HG02973 (cell line): ENCODE data around the gene RPS6KA2.
"Not testable (repeated sequence)": the region's sequence is repeated elsewhere in the genome, so short reads cannot be mapped to it uniquely, and the experiment has no call there.

Source experiments
- ATAC-seq: cut with Tn5 transposase; IDR thresholded peaks from one replicate; pipeline ENCODE4 v1.9.1; 2021; ENCODE audit warnings: moderate library complexity; ENCODE audit not compliant: unreplicated experiment

RPS6KA2 gene

GRCh38 chr6:166636191-166636933 lies 9.3 kb upstream of the RPS6KA2 start:
- ATAC-seq, result no peak

GRCh38 chr6:166635013-166635970 lies 8.2 kb upstream of the RPS6KA2 start:
- no peak for ATAC-seq

GRCh38 chr6:166634581-166634980 lies 7.5 kb upstream of the RPS6KA2 start:
- ATAC-seq, result not testable (repeated sequence)

GRCh38 chr6:166633732-166634535 lies 6.9 kb upstream of the RPS6KA2 start:
- ATAC-seq, result no peak

GRCh38 chr6:166632731-166633130 lies 5.7 kb upstream of the RPS6KA2 start:
- ATAC-seq, result no peak

- no peak for ATAC-seq
These were observed 3.4 kb upstream of the RPS6KA2 start for GRCh38 chr6:166630462-166630861.

GRCh38 chr6:166629628-166630027 lies 2.6 kb upstream of the RPS6KA2 start:
- ATAC-seq, result no peak

- peak; percentile 22 for ATAC-seq
These were observed 1.1 kb upstream of the RPS6KA2 start for GRCh38 chr6:166627875-166628801.

- ATAC-seq, result peak; percentile 0
These were observed 646 bp downstream of the RPS6KA2 start for GRCh38 chr6:166626177-166627032.

GRCh38 chr6:166625356-166625755 lies 1.7 kb downstream of the RPS6KA2 start:
- no peak for ATAC-seq

GRCh38 chr6:166624275-166624674 lies 2.8 kb downstream of the RPS6KA2 start:
- ATAC-seq, result no peak

- no peak for ATAC-seq
These were observed 3.7 kb downstream of the RPS6KA2 start for GRCh38 chr6:166623318-166623717.

- no peak for ATAC-seq
These were observed 5.9 kb downstream of the RPS6KA2 start for GRCh38 chr6:166621114-166621540.

- no peak for ATAC-seq
These were observed 6.5 kb downstream of the RPS6KA2 start for GRCh38 chr6:166620478-166621113.

GRCh38 chr6:166619912-166620311 lies 7.1 kb downstream of the RPS6KA2 start:
- no peak for ATAC-seq

- no peak for ATAC-seq
These were observed 7.9 kb downstream of the RPS6KA2 start for GRCh38 chr6:166618866-166619761.

GRCh38 chr6:166618251-166618650 lies 8.8 kb downstream of the RPS6KA2 start:
- ATAC-seq, result no peak

- ATAC-seq, result no peak
These were observed 9.7 kb downstream of the RPS6KA2 start for GRCh38 chr6:166617359-166617758.
